ENCODE data around the gene CNKSR1. TPM values are rescaled to one million over a fixed set of nuclear protein-coding genes. Genes with fewer than 3 reads are reported as not detected.

Gene CNKSR1
- total and polyA plus RNA-seq, 2 of the 8 experiments (the other 6 are each of a cell fraction or from before 2014, with no cell fraction given), result 13.9 to 14.5 TPM

- TF ChIP-seq CHD7 (IDR thresholded peaks at IDR 0.05; ENCODE audit: insufficient replicate concordance, low read length) (no peak), BRCA1 (IDR thresholded peaks at IDR 0.05; ENCODE audit: low read depth, low read length) (no peak), TEAD4 (IDR thresholded peaks at IDR 0.05; ENCODE audit: low read depth, low read length) (no peak), RBBP5 (IDR thresholded peaks at IDR 0.05; ENCODE audit: borderline replicate concordance, low read depth, low read length) (no peak; the same call in 1 of the 2 replicates), CBX8 (IDR thresholded peaks at IDR 0.05; ENCODE audit: borderline replicate concordance, low read depth, low read length) (no peak), KDM5A (IDR thresholded peaks at IDR 0.05; ENCODE audit: low read length) (no peak), CEBPB (IDR thresholded peaks at IDR 0.05; ENCODE audit: low read depth, low read length) (no peak), POLR2AphosphoS5 (IDR thresholded peaks at IDR 0.05; ENCODE audit: low read depth, low read length) (no peak)
- TF ChIP-seq, protein P1, sequence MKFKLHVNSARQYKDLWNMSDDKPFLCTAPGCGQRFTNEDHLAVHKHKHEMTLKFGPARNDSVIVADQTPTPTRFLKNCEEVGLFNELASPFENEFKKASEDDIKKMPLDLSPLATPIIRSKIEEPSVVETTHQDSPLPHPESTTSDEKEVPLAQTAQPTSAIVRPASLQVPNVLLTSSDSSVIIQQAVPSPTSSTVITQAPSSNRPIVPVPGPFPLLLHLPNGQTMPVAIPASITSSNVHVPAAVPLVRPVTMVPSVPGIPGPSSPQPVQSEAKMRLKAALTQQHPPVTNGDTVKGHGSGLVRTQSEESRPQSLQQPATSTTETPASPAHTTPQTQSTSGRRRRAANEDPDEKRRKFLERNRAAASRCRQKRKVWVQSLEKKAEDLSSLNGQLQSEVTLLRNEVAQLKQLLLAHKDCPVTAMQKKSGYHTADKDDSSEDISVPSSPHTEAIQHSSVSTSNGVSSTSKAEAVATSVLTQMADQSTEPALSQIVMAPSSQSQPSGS (IDR thresholded peaks at IDR 0.05; ENCODE audit: low read length), result no peak
These were observed 13.0 kb upstream of the CNKSR1 start (continued) for GRCh38 chr1:26164036-26164860.
